Right atrium auricular region (tissue), 2 donors: ENCODE measurements around the gene DLG1. TPM values are rescaled to one million over a fixed set of nuclear protein-coding genes. Genes with fewer than 3 reads are reported as not detected.
A peak's percentile ranks its signal among the peaks of the same experiment; 100 is the strongest.

Source experiments
- DNase-seq: peaks from one replicate; pipeline ENCODE4 v3.0.0-alpha.2; 2019; ENCODE audit warnings: low spot score
- H3K27ac ChIP-seq, 2 donors: fragments of 200-600 bp; sonication (generic); 1 replicate in 1 of 2; 2 replicates in 1 of 2; pipeline ENCODE4 v1.5.1; 2016 to 2019
- H3K27me3 ChIP-seq, 2 donors: fragments of 200-600 bp; sonication (generic); one replicate each; pipeline versions ENCODE4 v1.5.1 to v1.6.0; 2017 to 2019
- H3K36me3 ChIP-seq: fragments of 200-600 bp; sonication (generic); one replicate; pipeline ENCODE4 v1.5.1; 2016
- H3K4me1 ChIP-seq, 2 donors: fragments of 200-600 bp; sonication (generic); one replicate each; pipeline versions ENCODE4 v1.5.1 to v1.6.0; 2017 to 2019
- H3K4me3 ChIP-seq, 2 donors: fragments of 200-600 bp; sonication (generic); 1 replicate in 1 of 2; 2 replicates in 1 of 2; pipeline ENCODE4 v1.5.1; 2017 to 2019; ENCODE audit warnings: mild to moderate bottlenecking in 1 of 2, moderate library complexity in 1 of 2
- H3K9me3 ChIP-seq, 2 donors: fragments of 200-600 bp; sonication (generic); one replicate each; pipeline ENCODE4 v1.5.1; 2019
- total RNA-seq, 2 donors: library from RNA; depleted of rRNA; stranded (reverse); fragments of >200 nt; gene quantifications; one replicate each; pipeline ENCODE4 v1.1.0, GENCODE V29; 2016
- TF ChIP-seq, protein P1 (sequence below), 2 donors: fragments of 200-600 bp; sonication (generic); IDR thresholded peaks; one replicate each; pipeline ENCODE4 v1.5.1; 2019; ENCODE audit warnings: antibody characterized with exemption in 2 of 2

The DLG1 gene
- total RNA-seq, 2 donors from 2014 or later, result 24.4 to 49.9 TPM

GRCh38 chr3:197006446-197006845, 292.0 kb downstream of the DLG1 start:
- TF ChIP-seq, protein P1, sequence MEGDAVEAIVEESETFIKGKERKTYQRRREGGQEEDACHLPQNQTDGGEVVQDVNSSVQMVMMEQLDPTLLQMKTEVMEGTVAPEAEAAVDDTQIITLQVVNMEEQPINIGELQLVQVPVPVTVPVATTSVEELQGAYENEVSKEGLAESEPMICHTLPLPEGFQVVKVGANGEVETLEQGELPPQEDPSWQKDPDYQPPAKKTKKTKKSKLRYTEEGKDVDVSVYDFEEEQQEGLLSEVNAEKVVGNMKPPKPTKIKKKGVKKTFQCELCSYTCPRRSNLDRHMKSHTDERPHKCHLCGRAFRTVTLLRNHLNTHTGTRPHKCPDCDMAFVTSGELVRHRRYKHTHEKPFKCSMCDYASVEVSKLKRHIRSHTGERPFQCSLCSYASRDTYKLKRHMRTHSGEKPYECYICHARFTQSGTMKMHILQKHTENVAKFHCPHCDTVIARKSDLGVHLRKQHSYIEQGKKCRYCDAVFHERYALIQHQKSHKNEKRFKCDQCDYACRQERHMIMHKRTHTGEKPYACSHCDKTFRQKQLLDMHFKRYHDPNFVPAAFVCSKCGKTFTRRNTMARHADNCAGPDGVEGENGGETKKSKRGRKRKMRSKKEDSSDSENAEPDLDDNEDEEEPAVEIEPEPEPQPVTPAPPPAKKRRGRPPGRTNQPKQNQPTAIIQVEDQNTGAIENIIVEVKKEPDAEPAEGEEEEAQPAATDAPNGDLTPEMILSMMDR (IDR thresholded peaks at IDR 0.05), result no peak
- H3K27me3 ChIP-seq, result no peaks in the 10 kb centered on the region
- H3K36me3 ChIP-seq, result no peaks in the 10 kb centered on the region
- H3K4me1 ChIP-seq, result peaks cover 0 to 18% of the 10 kb centered on the region in 2 donors
- H3K27ac ChIP-seq, result no peak overlapping the region
- H3K4me3 ChIP-seq, result no peak overlapping the region
- no peak for DNase-seq
- no peaks in the 10 kb centered on the region for H3K9me3 ChIP-seq

GRCh38 chr3:197003461-197004385, 294.7 kb downstream of the DLG1 start:
- TF ChIP-seq, protein P1 (IDR thresholded peaks at IDR 0.05), result no peak
- Histone ChIP-seq H3K27ac (peak overlapping the region in 1 of 2 donors; percentile 53), H3K4me1 (peaks cover 0 to 18% of the 10 kb centered on the region in 2 donors), H3K36me3 (no peaks in the 10 kb centered on the region), H3K27me3 (no peaks in the 10 kb centered on the region), H3K4me3 (peak overlapping the region; percentile 50 to 72), H3K9me3 (no peaks in the 10 kb centered on the region)
- DNase-seq, result no peak

DNA sequence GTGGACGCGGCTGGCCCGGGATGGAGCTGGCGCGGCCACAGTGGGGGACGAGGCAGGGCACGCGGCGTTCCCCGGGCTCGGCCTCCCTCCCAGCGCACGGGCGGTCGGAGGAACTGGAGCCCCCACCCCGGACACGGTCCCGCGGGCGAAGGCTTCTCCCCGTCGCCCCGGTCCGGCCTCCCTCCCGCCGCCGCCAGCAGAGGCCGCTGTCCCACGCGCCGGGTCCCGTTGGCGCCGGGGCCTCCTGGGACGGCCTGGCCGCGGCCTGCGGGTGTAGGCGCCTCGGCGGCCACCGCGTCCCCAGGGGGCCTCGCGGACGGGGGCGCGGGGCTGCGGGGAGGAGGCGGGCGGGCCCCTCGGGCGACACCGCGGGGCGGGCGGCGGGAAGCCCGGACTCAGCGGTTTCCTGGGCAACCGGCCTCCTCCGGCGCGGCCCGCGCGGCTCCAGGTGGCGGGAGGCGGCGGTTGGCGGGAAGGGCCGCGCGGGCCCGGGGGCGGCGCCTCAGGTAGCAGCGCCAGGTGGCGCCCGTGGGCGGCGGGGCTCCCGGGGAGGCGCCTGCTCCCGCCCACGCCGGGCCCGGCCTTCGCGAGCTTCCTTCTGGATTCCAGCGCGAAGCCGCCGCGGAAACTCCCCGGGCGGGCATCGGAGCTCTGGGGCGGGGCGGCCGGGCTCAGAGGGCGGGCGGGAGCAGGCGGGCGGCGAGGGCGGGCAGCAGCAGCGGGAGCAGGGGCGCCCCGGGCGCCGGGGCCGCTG, 295.5 kb downstream of the DLG1 start:
- Histone ChIP-seq H3K9me3 (no peaks in the 10 kb centered on the region), H3K4me3 (peak overlapping the region; percentile 50 to 72), H3K27me3 (no peaks in the 10 kb centered on the region), H3K27ac (peak overlapping the region; percentile 71 to 77), H3K36me3 (no peaks in the 10 kb centered on the region), H3K4me1 (peaks cover 0 to 18% of the 10 kb centered on the region in 2 donors)
- TF ChIP-seq, protein P1 (IDR thresholded peaks at IDR 0.05), result peak; percentile 85 to 93
- no peak for DNase-seq

GRCh38 chr3:197001972-197002700, 296.3 kb downstream of the DLG1 start:
- peaks cover 0 to 18% of the 10 kb centered on the region in 2 donors for H3K4me1 ChIP-seq
- no peak for DNase-seq
- TF ChIP-seq, protein P1 (IDR thresholded peaks at IDR 0.05), result no peak

DNA sequence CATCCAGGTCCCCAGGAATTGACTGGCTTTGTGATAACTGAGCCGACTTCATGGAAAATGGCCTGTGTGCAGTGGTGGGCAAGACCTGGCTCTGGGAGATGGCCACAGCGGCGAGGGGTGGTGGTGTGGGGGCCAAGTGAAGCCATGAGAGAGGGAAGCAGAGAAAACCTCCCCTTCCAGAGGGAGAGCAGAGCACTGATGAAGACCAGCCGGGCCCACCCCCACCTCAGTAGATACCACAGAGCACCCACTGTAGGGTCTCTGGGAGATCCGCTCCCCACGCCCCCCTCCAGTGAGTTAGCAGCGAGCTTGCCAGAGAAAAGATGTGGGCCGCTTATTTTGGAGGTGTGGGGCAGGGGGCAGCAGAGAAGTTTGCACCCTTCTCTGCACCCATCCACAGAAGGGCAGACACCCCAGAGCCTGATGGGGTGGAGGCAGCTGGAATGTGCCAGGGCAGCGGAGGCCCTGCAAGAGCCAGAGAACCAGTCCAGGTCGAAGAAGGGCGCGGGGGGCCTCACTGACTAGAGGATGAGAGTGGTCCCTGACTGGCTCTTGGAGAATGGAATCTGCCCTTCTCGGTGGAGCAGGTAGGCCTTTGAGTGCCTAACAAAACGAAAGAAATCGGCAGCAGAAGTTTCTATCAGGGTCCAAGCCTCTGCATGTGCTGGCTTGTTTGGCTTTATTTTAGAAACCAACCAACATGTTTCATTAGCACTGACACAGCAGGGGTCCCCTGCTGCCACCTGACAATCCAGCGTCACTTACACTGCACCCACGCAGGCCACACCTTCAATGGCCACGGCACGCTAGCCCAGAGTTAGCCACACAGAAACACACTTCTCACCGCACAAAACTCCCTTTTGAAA, 297.1 kb downstream of the DLG1 start:
- no peaks in the 10 kb centered on the region for H3K27me3 ChIP-seq
- TF ChIP-seq, protein P1 (IDR thresholded peaks at IDR 0.05), result no peak
- H3K9me3 ChIP-seq, result no peaks in the 10 kb centered on the region
- H3K36me3 ChIP-seq, result no peaks in the 10 kb centered on the region
- peak overlapping the region in 1 of 2 donors; percentile 71 for H3K27ac ChIP-seq
- H3K4me3 ChIP-seq, result no peak overlapping the region
- no peak for DNase-seq
- H3K4me1 ChIP-seq, result peaks cover 0 to 18% of the 10 kb centered on the region in 2 donors

More at GRCh38 chr3:197001972-197002700, 296.3 kb downstream of the DLG1 start:
- Histone ChIP-seq H3K27me3 (no peaks in the 10 kb centered on the region), H3K27ac (peak overlapping the region; percentile 71 to 77), H3K36me3 (no peaks in the 10 kb centered on the region), H3K9me3 (no peaks in the 10 kb centered on the region), H3K4me3 (peak overlapping the region; percentile 50 to 72)
